Activated naive CD4-positive, alpha-beta T cell treated with anti-CD3 and anti-CD28 coated beads, Interleukin-2, amount 50 U/mL, for 24 hours (primary cell): Measurements from ENCODE around the gene BCL6.

ENCODE experiments used
- H3K27ac Mint-ChIP-seq: one replicate; pipeline ENCODE4 v1.8.0; 2021; ENCODE audit warnings: mild to moderate bottlenecking, mixed read lengths
- H3K27me3 Mint-ChIP-seq: one replicate; pipeline ENCODE4 v1.8.0; 2021; ENCODE audit warnings: mixed read lengths
- H3K36me3 Mint-ChIP-seq: one replicate; pipeline ENCODE4 v1.8.0; 2021; ENCODE audit warnings: mixed read lengths
- H3K4me1 Mint-ChIP-seq: one replicate; pipeline ENCODE4 v1.8.0; 2021; ENCODE audit warnings: mixed read lengths
- H3K4me3 Mint-ChIP-seq: one replicate; pipeline ENCODE4 v1.8.0; 2021; ENCODE audit warnings: mild to moderate bottlenecking, mixed read lengths
- H3K9me3 Mint-ChIP-seq: one replicate; pipeline ENCODE4 v1.8.0; 2021; ENCODE audit warnings: mixed read lengths

BCL6 gene

GRCh38 chr3:187717572-187717971 lies 27.7 kb downstream of the BCL6 start:
- Mint-ChIP-seq H3K4me1 (peaks cover 15% of the 10 kb centered on the region), H3K27me3 (no peaks in the 10 kb centered on the region), H3K9me3 (no peaks in the 10 kb centered on the region), H3K27ac (no peak overlapping the region), H3K36me3 (no peaks in the 10 kb centered on the region), H3K4me3 (no peak overlapping the region)

- no peaks in the 10 kb centered on the region for H3K9me3 Mint-ChIP-seq
- H3K36me3 Mint-ChIP-seq, result no peaks in the 10 kb centered on the region
- H3K4me1 Mint-ChIP-seq, result peaks cover 15% of the 10 kb centered on the region
- H3K4me3 Mint-ChIP-seq, result no peak overlapping the region
- H3K27me3 Mint-ChIP-seq, result no peaks in the 10 kb centered on the region
- H3K27ac Mint-ChIP-seq, result no peak overlapping the region
Observed at GRCh38 chr3:187714404-187714979, 30.8 kb downstream of the BCL6 start.

- Mint-ChIP-seq H3K27ac (no peak overlapping the region), H3K4me1 (peaks cover 15% of the 10 kb centered on the region), H3K4me3 (no peak overlapping the region), H3K36me3 (no peaks in the 10 kb centered on the region), H3K9me3 (no peaks in the 10 kb centered on the region), H3K27me3 (no peaks in the 10 kb centered on the region)
Observed at GRCh38 chr3:187713504-187713903, 31.8 kb downstream of the BCL6 start.

GRCh38 chr3:187709155-187709554 lies 36.1 kb downstream of the BCL6 start:
- Mint-ChIP-seq H3K4me1 (peaks cover 9% of the 10 kb centered on the region), H3K9me3 (no peaks in the 10 kb centered on the region), H3K4me3 (no peak overlapping the region), H3K27me3 (no peaks in the 10 kb centered on the region), H3K27ac (no peak overlapping the region), H3K36me3 (no peaks in the 10 kb centered on the region)

GRCh38 chr3:187708696-187709095 lies 36.6 kb downstream of the BCL6 start:
- no peak overlapping the region for H3K27ac Mint-ChIP-seq
- H3K9me3 Mint-ChIP-seq, result no peaks in the 10 kb centered on the region
- H3K4me3 Mint-ChIP-seq, result no peak overlapping the region
- peaks cover 5% of the 10 kb centered on the region for H3K4me1 Mint-ChIP-seq
- H3K27me3 Mint-ChIP-seq, result no peaks in the 10 kb centered on the region
- no peaks in the 10 kb centered on the region for H3K36me3 Mint-ChIP-seq

GRCh38 chr3:187706971-187707370 lies 38.3 kb downstream of the BCL6 start:
- Mint-ChIP-seq H3K27me3 (no peaks in the 10 kb centered on the region), H3K36me3 (no peaks in the 10 kb centered on the region), H3K4me3 (no peak overlapping the region), H3K4me1 (no peaks in the 10 kb centered on the region), H3K9me3 (no peaks in the 10 kb centered on the region), H3K27ac (no peak overlapping the region)

- Mint-ChIP-seq H3K4me3 (no peak overlapping the region), H3K4me1 (no peaks in the 10 kb centered on the region), H3K27me3 (no peaks in the 10 kb centered on the region), H3K27ac (no peak overlapping the region), H3K36me3 (no peaks in the 10 kb centered on the region), H3K9me3 (no peaks in the 10 kb centered on the region)
Observed at GRCh38 chr3:187705164-187705563, 40.1 kb downstream of the BCL6 start.

- H3K27ac Mint-ChIP-seq, result no peak within 1 kb of the TSS
- no peaks in the 10 kb centered on the region for H3K27me3 Mint-ChIP-seq
- H3K36me3 Mint-ChIP-seq, result no peaks in the 10 kb centered on the region
- H3K4me1 Mint-ChIP-seq, result no peaks in the 10 kb centered on the region
- no peak within 1 kb of the TSS for H3K4me3 Mint-ChIP-seq
- H3K9me3 Mint-ChIP-seq, result no peaks in the 10 kb centered on the region
Observed at GRCh38 chr3:187702507-187703033, 42.7 kb downstream of the BCL6 start, which contains the start of gene RTP2. Gene RTP2 (minus strand): TSS chr3:187702557. CDS start chr3:187702128, 429 bp downstream.

GRCh38 chr3:187700249-187700648 lies 45.0 kb downstream of the BCL6 start:
- Mint-ChIP-seq H3K27me3 (no peaks in the 10 kb centered on the region), H3K4me3 (no peak overlapping the region), H3K9me3 (no peaks in the 10 kb centered on the region), H3K27ac (no peak overlapping the region), H3K36me3 (no peaks in the 10 kb centered on the region), H3K4me1 (no peaks in the 10 kb centered on the region)

- H3K36me3 Mint-ChIP-seq, result no peaks in the 10 kb centered on the region
- H3K4me3 Mint-ChIP-seq, result no peak overlapping the region
- H3K9me3 Mint-ChIP-seq, result no peaks in the 10 kb centered on the region
- H3K4me1 Mint-ChIP-seq, result no peaks in the 10 kb centered on the region
- H3K27ac Mint-ChIP-seq, result no peak overlapping the region
- H3K27me3 Mint-ChIP-seq, result no peaks in the 10 kb centered on the region
Observed at GRCh38 chr3:187698499-187699399, 46.5 kb downstream of the BCL6 start.

GRCh38 chr3:187696021-187696420 lies 49.2 kb downstream of the BCL6 start:
- H3K4me3 Mint-ChIP-seq, result no peak overlapping the region
- H3K27me3 Mint-ChIP-seq, result peaks cover 1% of the 10 kb centered on the region
- H3K27ac Mint-ChIP-seq, result no peak overlapping the region
- no peaks in the 10 kb centered on the region for H3K9me3 Mint-ChIP-seq
- H3K4me1 Mint-ChIP-seq, result no peaks in the 10 kb centered on the region
- H3K36me3 Mint-ChIP-seq, result no peaks in the 10 kb centered on the region

- Mint-ChIP-seq H3K4me1 (no peaks in the 10 kb centered on the region), H3K36me3 (no peaks in the 10 kb centered on the region), H3K27ac (no peak overlapping the region), H3K27me3 (peaks cover 1% of the 10 kb centered on the region), H3K4me3 (no peak overlapping the region), H3K9me3 (no peaks in the 10 kb centered on the region)
Observed at GRCh38 chr3:187695449-187695848, 49.8 kb downstream of the BCL6 start.

- no peaks in the 10 kb centered on the region for H3K9me3 Mint-ChIP-seq
- H3K4me1 Mint-ChIP-seq, result no peaks in the 10 kb centered on the region
- no peak overlapping the region for H3K4me3 Mint-ChIP-seq
- peaks cover 1% of the 10 kb centered on the region for H3K27me3 Mint-ChIP-seq
- H3K36me3 Mint-ChIP-seq, result no peaks in the 10 kb centered on the region
- no peak overlapping the region for H3K27ac Mint-ChIP-seq
Observed at GRCh38 chr3:187694801-187695200, 50.5 kb downstream of the BCL6 start.

GRCh38 chr3:187693431-187693830 lies 51.8 kb downstream of the BCL6 start:
- H3K27me3 Mint-ChIP-seq, result peaks cover 2% of the 10 kb centered on the region
- no peak overlapping the region for H3K27ac Mint-ChIP-seq
- H3K9me3 Mint-ChIP-seq, result no peaks in the 10 kb centered on the region
- H3K36me3 Mint-ChIP-seq, result no peaks in the 10 kb centered on the region
- no peaks in the 10 kb centered on the region for H3K4me1 Mint-ChIP-seq
- H3K4me3 Mint-ChIP-seq, result no peak overlapping the region

GRCh38 chr3:187689984-187690383 lies 55.3 kb downstream of the BCL6 start:
- peaks cover 3% of the 10 kb centered on the region for H3K27me3 Mint-ChIP-seq
- H3K4me3 Mint-ChIP-seq, result no peak overlapping the region

GRCh38 chr3:187686621-187687273 lies 58.5 kb downstream of the BCL6 start:
- no peaks in the 10 kb centered on the region for H3K9me3 Mint-ChIP-seq
- H3K4me3 Mint-ChIP-seq, result no peak overlapping the region
- H3K4me1 Mint-ChIP-seq, result peaks cover 5% of the 10 kb centered on the region
- peaks cover 13% of the 10 kb centered on the region for H3K27me3 Mint-ChIP-seq
- H3K36me3 Mint-ChIP-seq, result peaks cover 2% of the 10 kb centered on the region
- no peak overlapping the region for H3K27ac Mint-ChIP-seq

More at GRCh38 chr3:187689984-187690383, 55.3 kb downstream of the BCL6 start:
- no peak overlapping the region for H3K27ac Mint-ChIP-seq
- H3K4me1 Mint-ChIP-seq, result no peaks in the 10 kb centered on the region
- H3K9me3 Mint-ChIP-seq, result no peaks in the 10 kb centered on the region
- peaks cover 2% of the 10 kb centered on the region for H3K36me3 Mint-ChIP-seq
